SIG-M5 treated with dmso at 0.1 percent for 504 hours (cell line): ENCODE results near the gene NAIF1.
"Not testable (repeated sequence)": the region's sequence is repeated elsewhere in the genome, so short reads cannot be mapped to it uniquely, and the experiment has no call there.

Experiments
- DNase-seq: peaks from one replicate; lab custom pipeline; 2025; ENCODE audit not compliant: unreplicated experiment; lab: John Stamatoyannopoulos, UW

Gene NAIF1

DNA sequence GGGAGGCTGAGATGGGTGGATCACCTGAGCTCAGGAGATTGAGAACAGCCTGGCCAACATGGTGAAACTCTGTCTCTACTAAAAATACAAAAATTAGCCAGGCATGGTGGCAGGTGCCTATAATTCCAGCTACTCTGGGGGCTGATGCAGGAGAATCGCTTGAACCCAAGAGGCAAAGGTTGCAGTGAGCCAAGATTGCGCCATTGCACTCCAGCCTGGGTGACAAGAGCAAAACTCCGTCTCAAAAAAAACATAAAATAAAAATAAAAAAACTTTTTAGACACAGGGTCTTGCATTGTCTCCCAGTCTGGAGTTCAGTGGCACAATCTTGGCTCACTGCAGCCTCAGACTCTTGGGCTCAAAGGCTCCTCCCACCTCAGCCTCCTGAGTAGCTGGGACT is 30.6 kb downstream of the NAIF1 start:
- not testable (repeated sequence) for DNase-seq

DNA sequence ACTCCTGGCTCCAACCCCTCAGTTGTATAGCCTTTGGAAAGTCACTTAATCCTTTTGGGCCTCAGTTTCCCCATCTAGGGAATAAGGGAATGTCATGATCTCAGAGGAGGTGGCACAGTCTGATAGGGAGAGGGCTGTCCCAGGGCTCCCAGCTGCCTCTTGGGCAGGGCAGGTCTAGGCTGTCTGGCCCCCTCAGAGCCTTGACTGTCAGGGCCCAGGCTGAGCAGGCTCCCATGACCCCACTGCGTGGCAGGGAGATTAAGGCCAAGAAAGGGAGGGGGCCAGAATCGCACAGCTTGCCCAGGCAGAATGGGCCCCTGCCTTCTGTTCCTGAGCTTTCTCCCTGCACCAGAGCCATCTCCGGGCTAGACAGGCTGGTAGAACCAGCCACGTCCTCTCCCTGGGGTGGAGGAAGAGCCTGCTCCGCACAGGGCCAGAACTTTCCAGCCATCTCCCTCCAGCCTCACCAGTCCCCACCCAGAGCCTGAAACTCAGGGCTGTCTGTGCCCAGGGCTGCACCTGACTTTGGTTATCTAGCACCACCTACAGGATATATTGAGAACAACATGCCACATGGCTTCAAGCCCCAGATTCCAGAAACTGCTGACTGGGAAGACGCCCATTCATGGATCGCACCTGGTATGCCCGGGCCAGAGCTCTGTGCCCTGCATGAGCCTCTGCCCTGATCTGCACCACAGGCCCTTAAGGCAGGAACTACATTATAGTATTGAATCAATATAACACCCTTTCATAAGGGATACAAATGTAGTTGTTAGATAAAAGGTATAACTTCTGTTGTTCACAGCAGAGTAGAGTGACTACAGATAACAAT is 32.1 kb downstream of the NAIF1 start:
- peak; percentile 56 for DNase-seq

DNA sequence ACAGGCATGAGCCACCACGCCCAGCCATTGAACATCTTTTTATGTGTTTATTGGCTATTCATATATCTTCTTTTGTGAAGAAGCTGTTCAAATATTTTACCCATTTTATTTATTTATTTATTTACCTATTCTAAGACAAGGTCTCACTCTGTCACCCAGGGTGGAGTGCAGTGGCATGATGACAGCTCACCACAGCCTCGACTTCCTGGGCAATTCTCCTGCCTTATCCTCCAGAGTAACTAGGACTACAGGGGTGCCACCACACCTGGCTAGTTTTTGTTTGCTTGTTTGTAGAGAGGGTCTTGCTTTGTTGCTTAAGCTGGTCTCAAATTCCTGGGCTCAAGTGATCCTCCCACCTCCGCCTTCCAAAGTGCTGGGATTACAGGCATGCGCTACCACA is 33.5 kb downstream of the NAIF1 start:
- DNase-seq: no peak

DNA sequence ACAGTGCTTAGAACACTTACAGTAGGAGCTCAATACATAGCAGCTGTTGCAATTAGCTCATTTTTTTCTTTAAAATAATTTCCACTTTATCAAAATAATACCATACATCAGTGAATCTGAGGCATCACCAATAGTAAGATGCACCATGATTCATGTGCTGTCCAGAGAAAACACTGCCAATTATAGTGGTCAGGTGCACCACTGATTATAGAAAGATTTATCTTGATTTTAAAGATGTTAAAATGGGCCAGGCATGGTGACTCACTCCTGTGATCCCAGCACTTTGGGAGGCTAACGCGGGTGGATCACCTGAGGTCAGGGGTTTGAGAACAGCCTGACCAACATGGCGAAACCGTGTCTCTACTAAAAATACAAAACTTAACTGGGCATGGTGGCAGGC is 39.4 kb downstream of the NAIF1 start:
- no peak for DNase-seq

DNA sequence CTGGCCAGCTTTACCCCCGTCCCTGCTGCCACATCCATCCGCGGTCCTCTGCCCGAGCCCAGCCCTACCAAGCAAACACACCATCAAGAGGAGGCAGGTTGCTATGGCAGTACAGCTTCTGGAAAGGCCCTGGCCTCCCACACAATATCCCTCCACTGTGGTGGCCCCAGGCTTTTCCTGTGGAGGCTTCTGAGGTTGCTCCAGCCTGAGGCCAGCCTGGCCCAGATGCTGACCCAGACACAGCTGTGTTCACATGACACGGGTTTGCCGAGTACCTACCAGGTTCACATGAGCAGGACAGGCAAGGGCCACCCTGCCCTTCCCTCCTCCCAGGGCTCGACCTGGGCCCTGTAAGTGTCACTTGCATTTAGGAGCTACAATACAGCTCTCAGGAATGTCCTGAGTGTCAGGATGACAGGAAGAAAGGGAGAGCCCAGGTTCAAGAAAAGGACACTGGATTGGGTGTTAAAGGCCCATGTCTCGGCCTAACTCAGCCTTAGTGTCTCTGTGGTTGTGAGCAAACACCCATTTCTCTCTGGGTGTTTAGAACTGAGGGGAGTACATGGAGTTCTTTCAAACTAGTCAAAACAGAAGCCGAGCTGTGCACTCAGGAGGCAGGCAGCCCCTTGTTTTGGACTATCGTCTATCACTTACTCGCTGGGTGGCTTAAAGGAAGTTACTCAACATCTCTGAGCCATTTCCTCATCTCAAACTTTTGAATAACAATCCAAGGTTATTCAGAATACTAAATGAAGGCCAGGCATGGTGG is 40.2 kb downstream of the NAIF1 start:
- DNase-seq: peak; percentile 71

DNA sequence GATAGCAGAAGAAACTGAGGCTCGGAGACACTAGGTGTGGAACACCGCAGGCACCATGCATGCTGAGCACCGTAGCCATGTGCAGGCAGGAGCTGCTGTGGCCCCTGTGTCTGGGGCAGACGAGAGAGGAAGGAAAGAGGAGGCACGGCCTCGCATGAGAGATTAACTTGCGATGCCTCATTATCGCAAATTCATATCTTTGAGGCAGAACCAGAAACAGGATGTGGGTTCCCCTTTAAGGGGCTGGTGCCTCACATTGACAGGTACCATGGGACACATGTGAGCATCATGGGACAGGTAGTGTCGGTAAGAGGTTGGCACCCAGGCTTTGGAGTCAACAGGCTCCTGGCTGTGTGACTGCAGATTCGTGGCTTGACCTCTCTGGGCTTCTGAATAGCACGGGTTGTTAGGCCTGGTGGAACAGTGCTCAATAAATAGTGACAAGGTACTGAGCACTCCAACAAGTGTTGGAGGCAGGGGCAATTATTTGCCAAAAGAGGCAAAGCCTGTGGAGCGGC is 40.8 kb downstream of the NAIF1 start:
- DNase-seq: no peak

DNA sequence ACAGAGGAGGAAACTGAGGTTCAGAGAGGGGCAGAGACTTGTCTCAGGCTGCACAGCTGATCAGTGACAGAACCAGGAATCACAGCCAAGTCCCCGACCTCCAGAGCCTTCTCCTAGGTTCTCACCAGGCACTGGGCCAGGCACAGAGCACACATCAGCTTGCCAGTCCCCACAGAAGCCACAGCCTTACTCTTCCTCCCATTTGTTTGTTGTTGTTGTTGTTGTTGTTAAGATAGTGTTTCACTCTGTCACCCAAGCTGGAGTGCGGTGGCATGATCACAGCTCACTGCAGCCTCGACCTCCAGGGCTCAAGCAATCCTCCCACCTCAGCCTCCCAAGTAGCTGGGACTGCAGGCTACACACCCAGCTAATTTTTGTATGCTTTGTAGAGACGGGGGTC is 41.4 kb downstream of the NAIF1 start:
- no peak for DNase-seq

DNA sequence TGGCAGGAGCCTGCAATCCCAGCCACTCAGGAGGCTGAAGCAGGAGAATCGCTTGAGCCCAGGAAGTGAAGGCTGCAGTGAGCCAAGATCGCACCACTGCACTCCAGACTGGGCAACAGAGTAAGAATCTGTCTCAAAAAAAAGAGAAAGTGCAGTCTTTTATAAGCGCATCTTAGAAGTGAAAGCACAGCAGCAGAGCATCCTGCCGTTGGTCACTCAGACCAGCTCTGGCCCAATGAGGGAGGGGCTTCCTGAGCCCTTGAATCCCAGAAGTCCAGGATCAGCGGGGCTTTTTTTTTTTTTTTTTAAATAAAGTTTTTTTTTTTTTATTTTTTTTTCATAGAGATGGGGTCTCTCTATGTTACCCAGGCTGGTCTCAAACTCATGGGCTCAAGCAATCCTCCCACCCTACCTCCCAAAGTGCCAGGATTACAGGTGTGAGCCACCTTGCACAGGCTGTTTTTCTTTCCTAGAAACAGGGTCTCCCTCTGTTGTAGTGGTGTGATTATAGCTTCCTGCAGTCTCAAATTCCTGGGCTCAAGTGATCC is 42.3 kb downstream of the NAIF1 start:
- no peak for DNase-seq

DNA sequence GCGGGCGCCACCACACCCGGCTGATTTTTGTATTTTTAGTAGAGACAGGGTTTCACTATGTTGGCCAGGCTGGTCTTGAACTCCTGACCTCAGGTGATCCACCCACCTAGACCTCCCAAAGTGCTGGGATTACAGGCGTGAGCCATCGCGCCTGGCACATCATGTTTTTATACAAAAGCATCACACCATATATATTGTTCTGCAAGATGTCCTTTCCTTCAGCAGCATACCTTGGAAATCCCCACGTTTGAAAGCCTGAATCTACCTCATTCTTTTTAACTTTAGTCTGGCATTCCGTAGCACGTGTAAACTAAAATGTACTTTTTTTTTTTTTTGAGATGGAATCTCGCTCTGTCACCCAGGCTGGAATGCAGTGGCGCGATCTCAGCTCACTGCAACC is 43.4 kb downstream of the NAIF1 start:
- not testable (repeated sequence) for DNase-seq

DNA sequence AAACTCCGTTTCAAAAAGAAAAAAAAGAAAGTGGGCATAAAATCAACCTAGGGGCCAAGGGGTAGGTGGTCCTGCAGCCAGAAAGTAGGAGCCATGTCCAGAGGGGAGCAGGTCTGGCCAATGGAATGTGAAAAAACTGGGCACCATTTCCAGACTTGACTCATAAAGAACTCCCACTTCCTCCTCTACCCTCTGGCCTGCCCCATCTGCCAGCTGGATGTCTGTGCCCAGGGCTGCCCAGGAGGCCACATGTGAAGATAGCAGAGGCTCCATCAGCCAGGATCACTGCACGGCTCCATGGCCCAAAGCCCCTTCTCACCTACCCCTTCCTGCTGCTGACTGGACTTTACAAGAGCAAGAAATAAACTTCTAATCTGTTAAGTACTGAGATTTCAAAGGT is 44.2 kb downstream of the NAIF1 start:
- no peak for DNase-seq

DNA sequence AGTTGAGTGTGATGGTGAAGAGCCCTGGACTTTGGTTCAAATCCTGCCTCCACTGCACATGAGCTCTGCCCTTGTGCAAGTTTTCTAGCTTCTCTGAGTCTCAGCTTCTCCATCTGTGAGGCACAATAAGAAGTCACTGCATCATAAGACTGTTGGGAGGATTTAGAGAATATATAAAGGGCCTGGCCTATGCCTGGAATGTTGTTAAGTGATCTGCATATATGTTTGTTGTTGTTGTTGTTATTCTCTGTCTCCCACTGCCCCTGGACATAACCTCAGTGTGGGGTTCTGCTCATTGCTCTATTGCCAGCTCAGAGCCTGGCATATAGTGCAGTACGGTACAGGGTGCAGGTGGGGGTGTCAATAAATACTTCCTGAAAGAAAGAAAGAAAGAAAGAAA is 46.0 kb downstream of the NAIF1 start:
- no peak for DNase-seq

DNA sequence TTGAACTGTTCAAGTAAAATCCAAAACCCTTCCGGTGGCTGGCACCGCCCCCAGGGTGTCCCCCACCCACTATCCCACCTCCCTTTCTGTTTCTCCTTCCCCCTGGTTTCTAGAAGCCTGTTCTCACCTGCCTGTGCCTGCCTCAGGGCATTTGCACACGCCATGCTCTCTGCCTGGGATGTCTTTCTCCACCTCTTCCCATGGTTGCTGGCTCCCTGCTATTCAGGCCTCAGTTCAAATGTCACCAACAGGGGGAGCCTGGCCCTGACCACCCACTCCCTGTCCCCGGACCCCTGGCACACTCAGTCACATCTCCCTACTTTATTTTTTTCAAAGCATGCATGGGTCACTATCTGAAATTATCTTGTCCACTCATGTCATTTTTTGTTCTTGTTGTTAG is 46.4 kb downstream of the NAIF1 start:
- no peak for DNase-seq

DNA sequence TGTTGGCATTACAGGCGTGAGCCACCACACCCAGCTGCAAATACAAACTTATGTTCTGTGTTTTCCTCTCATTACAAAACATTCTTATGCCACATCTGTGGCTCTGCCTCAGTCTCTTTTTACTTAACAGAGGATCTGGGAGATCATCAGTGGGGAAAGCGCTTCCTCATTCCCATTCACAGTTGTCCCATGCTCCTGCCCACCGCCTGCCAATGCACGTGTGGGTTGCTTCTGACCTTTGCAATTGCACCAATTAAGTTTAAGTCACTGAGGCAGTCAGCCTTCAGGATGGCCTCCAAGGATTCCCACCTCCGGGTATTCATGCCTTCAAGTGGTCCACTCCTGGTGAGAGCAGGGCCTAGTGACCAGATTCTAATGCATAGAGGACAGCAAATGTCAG is 51.4 kb downstream of the NAIF1 start:
- DNase-seq: no peak
